ENCODE measurements around the gene SEPTIN8.

DNA sequence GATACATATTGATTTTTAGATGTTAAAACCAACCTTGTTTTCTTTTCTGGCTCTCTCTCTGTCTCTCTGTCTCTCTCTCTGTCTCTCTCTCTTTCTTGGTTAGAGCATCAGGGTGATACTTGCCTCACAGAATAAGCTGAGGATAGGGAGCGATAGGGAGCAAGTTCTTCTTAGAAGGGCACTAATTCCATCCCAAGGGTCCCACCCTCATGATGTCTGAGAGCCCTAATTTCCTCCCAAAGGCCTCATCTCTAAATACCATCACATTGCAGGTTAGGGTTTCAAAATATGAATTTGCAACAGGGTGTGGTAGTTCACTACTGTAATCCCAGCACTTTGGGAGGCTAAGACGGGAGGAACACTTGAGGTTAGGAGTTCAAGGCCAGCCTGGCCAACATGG is 34.9 kb downstream of the SEPTIN8 start:
- TF ChIP-seq EZH2 (IDR thresholded peaks at IDR 0.05; ENCODE audit: insufficient read depth, poor library complexity, severe bottlenecking), result no peak
- TF ChIP-seq EZH2phosphoT487 (IDR thresholded peaks at IDR 0.05; ENCODE audit: insufficient read depth, low read depth), result no peak

All from GM23248 (cell line).